ENCODE results near the gene IPO11.

DNA sequence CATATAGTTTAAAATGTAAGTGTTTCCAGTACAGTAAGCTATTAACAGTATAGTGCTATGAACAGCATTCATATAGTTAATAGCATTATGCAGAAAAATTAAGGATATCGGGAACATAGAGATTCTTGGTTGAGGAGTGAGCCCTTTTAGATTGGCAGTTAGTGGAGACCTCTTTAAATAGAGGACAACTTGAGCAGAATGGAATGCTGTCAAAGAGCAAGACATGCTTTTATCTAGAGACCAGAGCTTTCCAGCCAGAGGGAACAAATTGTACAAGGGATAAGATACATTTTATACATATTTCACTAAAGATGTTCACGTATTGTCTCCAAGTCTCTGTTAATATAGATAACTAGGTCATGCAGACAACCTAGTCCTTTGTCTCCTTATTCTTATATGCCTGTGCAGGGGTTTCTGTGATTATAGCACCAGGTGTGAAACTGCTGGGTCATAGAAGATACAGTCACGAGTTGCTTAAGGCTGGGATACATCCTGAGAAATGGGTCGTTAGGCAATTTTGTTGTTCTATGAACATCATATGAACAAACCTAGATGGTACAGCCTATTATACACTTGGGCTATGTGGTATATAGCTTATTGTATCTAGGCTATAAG lies 6.0 kb downstream of the IPO11 start:
- TF ChIP-seq, protein P1, sequence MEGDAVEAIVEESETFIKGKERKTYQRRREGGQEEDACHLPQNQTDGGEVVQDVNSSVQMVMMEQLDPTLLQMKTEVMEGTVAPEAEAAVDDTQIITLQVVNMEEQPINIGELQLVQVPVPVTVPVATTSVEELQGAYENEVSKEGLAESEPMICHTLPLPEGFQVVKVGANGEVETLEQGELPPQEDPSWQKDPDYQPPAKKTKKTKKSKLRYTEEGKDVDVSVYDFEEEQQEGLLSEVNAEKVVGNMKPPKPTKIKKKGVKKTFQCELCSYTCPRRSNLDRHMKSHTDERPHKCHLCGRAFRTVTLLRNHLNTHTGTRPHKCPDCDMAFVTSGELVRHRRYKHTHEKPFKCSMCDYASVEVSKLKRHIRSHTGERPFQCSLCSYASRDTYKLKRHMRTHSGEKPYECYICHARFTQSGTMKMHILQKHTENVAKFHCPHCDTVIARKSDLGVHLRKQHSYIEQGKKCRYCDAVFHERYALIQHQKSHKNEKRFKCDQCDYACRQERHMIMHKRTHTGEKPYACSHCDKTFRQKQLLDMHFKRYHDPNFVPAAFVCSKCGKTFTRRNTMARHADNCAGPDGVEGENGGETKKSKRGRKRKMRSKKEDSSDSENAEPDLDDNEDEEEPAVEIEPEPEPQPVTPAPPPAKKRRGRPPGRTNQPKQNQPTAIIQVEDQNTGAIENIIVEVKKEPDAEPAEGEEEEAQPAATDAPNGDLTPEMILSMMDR (conservative IDR thresholded peaks at IDR 0.05; ENCODE audit: low read depth, low read length) = no peak
- no peak for TF ChIP-seq EZH2 (IDR thresholded peaks at IDR 0.05; ENCODE audit: borderline replicate concordance, low read depth, low read length, poor library complexity, severe bottlenecking)

Data from A673 (cell line).